ENCODE measurements around the gene IL1F10. TPM values are rescaled to one million over a fixed set of nuclear protein-coding genes. Genes with fewer than 3 reads are reported as not detected.

Gene IL1F10
- not detected for polyA plus RNA-seq (ENCODE audit: insufficient read length)

- DNase-seq (ENCODE audit: low read depth), result no peak
These were observed at the start of gene IL1F10 for GRCh38 chr2:113067681-113068080. IL1F10 (plus strand) TSS chr2:113067970; CDS start chr2:113072739, 4,769 bp downstream.

- DNase-seq (ENCODE audit: low read depth), result no peak
These were observed 49.3 kb upstream of the IL1F10 start for GRCh38 chr2:113018509-113018908.

GRCh38 chr2:113021312-113021711 lies 46.5 kb upstream of the IL1F10 start:
- no peak for DNase-seq (ENCODE audit: low read depth)

- DNase-seq (ENCODE audit: low read depth), result no peak
These were observed 43.0 kb upstream of the IL1F10 start for GRCh38 chr2:113024764-113025163.

- no peak for DNase-seq (ENCODE audit: low read depth)
These were observed 42.0 kb upstream of the IL1F10 start for GRCh38 chr2:113025737-113026136.

- DNase-seq (ENCODE audit: low read depth), result no peak
These were observed 40.1 kb upstream of the IL1F10 start for GRCh38 chr2:113027691-113028090.

GRCh38 chr2:113028112-113028511 lies 39.7 kb upstream of the IL1F10 start:
- no peak for DNase-seq (ENCODE audit: low read depth)

- DNase-seq (ENCODE audit: low read depth), result no peak
These were observed 35.0 kb upstream of the IL1F10 start for GRCh38 chr2:113032737-113033136.

GRCh38 chr2:113034016-113034415 lies 33.8 kb upstream of the IL1F10 start:
- DNase-seq (ENCODE audit: low read depth), result no peak

- DNase-seq (ENCODE audit: low read depth), result no peak
These were observed 31.0 kb upstream of the IL1F10 start for GRCh38 chr2:113036763-113037162.

- no peak for DNase-seq (ENCODE audit: low read depth)
These were observed 29.5 kb upstream of the IL1F10 start for GRCh38 chr2:113038291-113038690.

GRCh38 chr2:113039158-113039557 lies 28.6 kb upstream of the IL1F10 start:
- no peak for DNase-seq (ENCODE audit: low read depth)

GRCh38 chr2:113039719-113040118 lies 28.1 kb upstream of the IL1F10 start:
- no peak for DNase-seq (ENCODE audit: low read depth)

- no peak for DNase-seq (ENCODE audit: low read depth)
These were observed 25.9 kb upstream of the IL1F10 start for GRCh38 chr2:113041871-113042270.

- DNase-seq (ENCODE audit: low read depth), result no peak
These were observed 21.3 kb upstream of the IL1F10 start for GRCh38 chr2:113046465-113046864.

GRCh38 chr2:113050921-113051895 lies 16.6 kb upstream of the IL1F10 start:
- DNase-seq (ENCODE audit: low read depth), result no peak

GRCh38 chr2:113052396-113052917 lies 15.3 kb upstream of the IL1F10 start, which contains the start of gene IL36B:
IL36B (minus strand) TSS chr2:113052867.
- DNase-seq (ENCODE audit: low read depth), result no peak

GRCh38 chr2:113053666-113054065 lies 14.1 kb upstream of the IL1F10 start:
- DNase-seq (ENCODE audit: low read depth), result no peak

- DNase-seq (ENCODE audit: low read depth), result no peak
These were observed 13.7 kb upstream of the IL1F10 start for GRCh38 chr2:113054066-113054465.

- no peak for DNase-seq (ENCODE audit: low read depth)
These were observed 11.2 kb upstream of the IL1F10 start for GRCh38 chr2:113056521-113056920.

- no peak for DNase-seq (ENCODE audit: low read depth)
These were observed 10.7 kb upstream of the IL1F10 start for GRCh38 chr2:113057117-113057516.

- no peak for DNase-seq (ENCODE audit: low read depth)
These were observed 9.3 kb upstream of the IL1F10 start for GRCh38 chr2:113058411-113058994.
